Ascending aorta (tissue), 2 donors: ENCODE data around the gene POU2F3. TPM values are rescaled to one million over a fixed set of nuclear protein-coding genes. Genes with fewer than 3 reads are reported as not detected.

Source experiments
- DNase-seq, 2 donors: peaks; one replicate each; pipeline ENCODE4 v3.0.0-alpha.2; 2019; ENCODE audit warnings: low spot score in 2 of 2
- H3K27ac ChIP-seq, 2 donors: fragments of 200-600 bp; sonication (generic); one replicate each; pipeline ENCODE4 v1.5.1; 2016 to 2017; ENCODE audit warnings: mild to moderate bottlenecking in 1 of 2
- H3K27me3 ChIP-seq: fragments of 200-600 bp; sonication (generic); one replicate; pipeline ENCODE4 v1.5.1; 2017
- H3K36me3 ChIP-seq, 2 donors: fragments of 200-600 bp; sonication (generic); one replicate each; pipeline ENCODE4 v1.5.1; 2016
- H3K4me1 ChIP-seq, 2 donors: fragments of 200-600 bp; sonication (generic); one replicate each; pipeline ENCODE4 v1.5.1; 2016 to 2017; ENCODE audit warnings: mild to moderate bottlenecking in 1 of 2
- H3K4me3 ChIP-seq, 2 donors: fragments of 200-600 bp; sonication (generic); one replicate each; pipeline ENCODE4 v1.5.1; 2016 to 2017; ENCODE audit warnings: mild to moderate bottlenecking in 1 of 2
- H3K9me3 ChIP-seq, 2 donors: fragments of 200-600 bp; sonication (generic); one replicate each; pipeline ENCODE4 v1.5.1; 2016
- intact Hi-C: fragments of 100-400 bp; cut with DNase I; formaldehyde crosslinking; loops from one replicate; pipeline ENCODE4 v1.15.1; 2023
- total RNA-seq: library from RNA; depleted of rRNA; stranded (reverse); fragments of >200 nt; gene quantifications from one replicate; pipeline ENCODE4 v1.1.0, GENCODE V29; 2016
- TF ChIP-seq, protein P1 (sequence below), 3 experiments: fragments of 200-600 bp in 2 of 3; fragments of 450-650 bp in 1 of 3; sonication (generic) in 2 of 3; IDR thresholded peaks; one replicate each; pipeline ENCODE4 v1.5.1; 2016 to 2019; ENCODE audit warnings: antibody characterized with exemption in 3 of 3, mild to moderate bottlenecking in 1 of 3, moderate library complexity in 1 of 3

The POU2F3 gene
- total RNA-seq, 1 donor from 2014 or later = not detected

DNA sequence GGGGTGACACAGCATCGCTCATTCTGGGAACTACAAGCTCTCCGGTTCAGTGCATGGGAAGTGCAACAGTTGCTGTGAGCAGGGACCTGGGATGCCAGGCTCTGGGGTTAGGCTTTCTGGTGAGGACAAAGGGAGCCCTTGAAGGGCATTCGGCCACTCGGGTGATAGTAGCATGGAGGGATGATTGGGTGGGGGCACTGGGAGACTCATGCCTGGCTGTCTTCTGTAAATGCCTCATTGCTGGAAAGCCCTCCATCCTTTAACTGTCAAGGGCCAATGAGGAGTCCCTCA is 19.2 kb upstream of the POU2F3 start:
- no peaks in the 10 kb centered on the region for H3K27me3 ChIP-seq
- H3K9me3 ChIP-seq = no peaks in the 10 kb centered on the region
- no peaks in the 10 kb centered on the region for H3K36me3 ChIP-seq
- intact Hi-C loops = no loop called here
- H3K4me1 ChIP-seq = peaks cover 0 to 10% of the 10 kb centered on the region in 2 donors
- TF ChIP-seq, protein P1, sequence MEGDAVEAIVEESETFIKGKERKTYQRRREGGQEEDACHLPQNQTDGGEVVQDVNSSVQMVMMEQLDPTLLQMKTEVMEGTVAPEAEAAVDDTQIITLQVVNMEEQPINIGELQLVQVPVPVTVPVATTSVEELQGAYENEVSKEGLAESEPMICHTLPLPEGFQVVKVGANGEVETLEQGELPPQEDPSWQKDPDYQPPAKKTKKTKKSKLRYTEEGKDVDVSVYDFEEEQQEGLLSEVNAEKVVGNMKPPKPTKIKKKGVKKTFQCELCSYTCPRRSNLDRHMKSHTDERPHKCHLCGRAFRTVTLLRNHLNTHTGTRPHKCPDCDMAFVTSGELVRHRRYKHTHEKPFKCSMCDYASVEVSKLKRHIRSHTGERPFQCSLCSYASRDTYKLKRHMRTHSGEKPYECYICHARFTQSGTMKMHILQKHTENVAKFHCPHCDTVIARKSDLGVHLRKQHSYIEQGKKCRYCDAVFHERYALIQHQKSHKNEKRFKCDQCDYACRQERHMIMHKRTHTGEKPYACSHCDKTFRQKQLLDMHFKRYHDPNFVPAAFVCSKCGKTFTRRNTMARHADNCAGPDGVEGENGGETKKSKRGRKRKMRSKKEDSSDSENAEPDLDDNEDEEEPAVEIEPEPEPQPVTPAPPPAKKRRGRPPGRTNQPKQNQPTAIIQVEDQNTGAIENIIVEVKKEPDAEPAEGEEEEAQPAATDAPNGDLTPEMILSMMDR (IDR thresholded peaks at IDR 0.05) = no peak
- DNase-seq = no peak
- H3K4me3 ChIP-seq = no peak overlapping the region
- H3K27ac ChIP-seq = no peak overlapping the region

DNA sequence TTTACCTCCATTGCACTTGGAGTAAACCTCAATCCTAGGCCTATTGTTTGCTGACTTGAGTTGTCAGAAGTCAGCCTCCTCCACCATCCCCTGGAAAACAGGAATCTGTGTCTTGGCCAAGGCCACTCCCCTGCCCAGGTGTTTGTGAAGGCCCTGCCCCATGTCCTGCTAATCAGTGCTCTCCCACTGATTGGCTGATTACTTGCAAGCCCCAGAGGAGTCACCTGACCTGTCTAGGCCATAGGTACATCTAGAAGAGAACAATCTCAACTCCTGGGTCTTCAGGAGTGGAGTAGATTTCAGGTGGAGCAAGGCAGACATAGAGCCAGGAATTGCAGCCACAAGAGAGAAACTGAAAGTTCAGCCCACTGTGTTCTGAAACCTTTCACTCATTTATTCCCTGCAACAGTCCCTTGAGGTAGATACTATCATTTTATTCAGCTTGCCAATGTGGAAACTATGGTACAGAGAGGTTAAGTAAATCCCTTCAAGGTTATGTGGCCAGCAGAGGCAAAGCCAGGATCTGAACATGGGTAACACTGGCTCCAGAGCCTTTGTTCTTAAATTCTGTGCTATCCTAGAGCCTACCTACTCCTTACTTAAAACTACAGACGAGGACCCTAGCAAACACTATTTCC is 18.7 kb upstream of the POU2F3 start:
- TF ChIP-seq, protein P1 (IDR thresholded peaks at IDR 0.05) = no peak
- Histone ChIP-seq H3K36me3 (no peaks in the 10 kb centered on the region), H3K27ac (no peak overlapping the region), H3K9me3 (no peaks in the 10 kb centered on the region), H3K4me1 (peaks cover 0 to 10% of the 10 kb centered on the region in 2 donors), H3K4me3 (no peak overlapping the region), H3K27me3 (no peaks in the 10 kb centered on the region)
- intact Hi-C loops = no loop called here
- no peak for DNase-seq

DNA sequence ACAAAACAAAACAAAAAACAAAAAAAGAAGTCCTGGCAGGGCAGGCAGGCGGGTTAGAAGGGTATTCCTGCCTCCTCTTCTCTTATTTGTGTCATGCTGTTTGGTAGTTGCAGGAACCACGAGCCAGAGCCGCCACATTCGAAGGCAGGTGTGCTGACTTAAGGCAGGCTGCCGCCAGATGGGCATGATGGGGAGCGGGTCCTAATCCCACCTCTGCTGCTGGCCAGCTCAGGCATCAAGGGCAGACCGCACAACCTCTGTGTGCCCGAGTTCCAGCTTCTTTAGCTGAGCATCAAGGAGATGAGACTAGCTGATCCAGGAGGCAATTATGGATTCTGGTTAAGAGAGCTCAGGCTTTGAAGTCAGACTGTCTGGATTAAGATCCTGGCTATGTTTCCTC is 17.0 kb upstream of the POU2F3 start:
- Histone ChIP-seq H3K9me3 (no peaks in the 10 kb centered on the region), H3K27ac (no peak overlapping the region), H3K36me3 (no peaks in the 10 kb centered on the region), H3K27me3 (no peaks in the 10 kb centered on the region), H3K4me1 (peaks cover 0 to 8% of the 10 kb centered on the region in 2 donors), H3K4me3 (no peak overlapping the region)
- no peak for DNase-seq
- intact Hi-C loops = no loop called here
- TF ChIP-seq, protein P1 (IDR thresholded peaks at IDR 0.05) = no peak

DNA sequence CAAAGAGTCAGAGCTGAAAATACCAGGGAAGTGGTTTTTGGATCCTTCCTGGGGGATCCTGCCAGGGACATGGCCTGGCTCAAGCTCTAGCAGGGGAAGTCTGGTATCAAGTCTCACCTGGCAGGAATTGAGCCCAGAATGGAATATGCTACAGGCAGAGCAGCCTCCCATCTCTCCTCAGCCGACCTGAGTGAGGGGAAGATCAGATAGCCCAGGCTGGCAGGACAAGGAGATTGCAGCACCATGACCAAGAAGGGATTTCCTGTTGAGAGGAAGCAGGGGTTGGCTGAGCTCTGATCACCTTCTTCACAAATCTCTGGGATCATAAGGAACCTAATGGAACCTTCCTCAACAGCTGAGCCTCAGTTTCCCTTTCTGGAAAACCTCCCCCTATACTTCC is 16.1 kb upstream of the POU2F3 start:
- no peak overlapping the region for H3K27ac ChIP-seq
- DNase-seq = no peak
- no peaks in the 10 kb centered on the region for H3K27me3 ChIP-seq
- no peak overlapping the region for H3K4me3 ChIP-seq
- H3K36me3 ChIP-seq = no peaks in the 10 kb centered on the region
- H3K9me3 ChIP-seq = no peaks in the 10 kb centered on the region
- no peaks in the 10 kb centered on the region for H3K4me1 ChIP-seq
- TF ChIP-seq, protein P1 (IDR thresholded peaks at IDR 0.05) = no peak
- intact Hi-C loops = no loop called here

DNA sequence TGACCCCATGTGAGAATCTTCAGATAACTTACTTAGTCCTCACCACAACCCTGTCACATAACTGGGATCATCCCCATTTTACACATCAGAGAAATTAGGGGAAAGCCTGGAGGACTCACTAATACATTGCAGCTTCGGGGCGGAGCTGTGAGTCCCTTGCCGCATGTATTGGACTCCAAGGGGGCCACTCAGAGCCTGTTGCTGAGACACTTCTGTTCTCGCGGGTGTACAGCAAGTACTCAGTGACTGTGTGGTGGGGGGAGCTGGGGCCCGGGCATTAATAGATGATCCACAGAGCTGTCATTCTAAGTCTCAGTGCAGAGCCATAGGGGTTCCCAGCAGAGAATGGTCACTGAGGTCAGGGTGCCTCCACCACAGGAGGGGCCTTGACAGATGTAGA is 15.6 kb upstream of the POU2F3 start:
- Histone ChIP-seq H3K27ac (peak overlapping the region in 1 of 2 donors; percentile 34), H3K9me3 (no peaks in the 10 kb centered on the region), H3K4me3 (no peak overlapping the region), H3K4me1 (no peaks in the 10 kb centered on the region), H3K36me3 (no peaks in the 10 kb centered on the region), H3K27me3 (no peaks in the 10 kb centered on the region)
- intact Hi-C loops = no loop called here
- TF ChIP-seq, protein P1 (IDR thresholded peaks at IDR 0.05) = no peak
- DNase-seq = no peak
